Measurements from ENCODE around the gene MMP24.
"Not testable (repeated sequence)": the region's sequence is repeated elsewhere in the genome, so short reads cannot be mapped to it uniquely, and the experiment has no call there.

Gene MMP24

DNA sequence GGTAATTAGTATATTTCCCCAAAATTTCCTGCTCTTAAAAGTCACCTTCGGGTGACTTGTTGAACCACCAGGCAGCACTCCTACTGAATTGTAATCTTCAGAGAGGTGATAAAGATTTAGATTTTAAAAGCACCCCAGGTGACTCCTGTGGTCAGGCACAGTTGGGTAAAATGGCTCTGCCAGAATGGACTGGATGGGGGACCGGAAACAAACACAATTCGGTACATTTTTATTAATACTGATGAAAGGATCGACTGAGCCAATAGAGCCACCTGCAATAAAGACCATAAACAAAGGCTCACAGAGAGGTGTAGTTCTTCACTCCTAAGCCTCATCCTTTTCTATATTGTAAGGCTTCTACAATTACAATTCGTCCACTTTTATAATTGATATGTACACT, 85.3 kb downstream of the MMP24 start:
- DNase-seq (ENCODE audit: low spot score) = no peak

DNA sequence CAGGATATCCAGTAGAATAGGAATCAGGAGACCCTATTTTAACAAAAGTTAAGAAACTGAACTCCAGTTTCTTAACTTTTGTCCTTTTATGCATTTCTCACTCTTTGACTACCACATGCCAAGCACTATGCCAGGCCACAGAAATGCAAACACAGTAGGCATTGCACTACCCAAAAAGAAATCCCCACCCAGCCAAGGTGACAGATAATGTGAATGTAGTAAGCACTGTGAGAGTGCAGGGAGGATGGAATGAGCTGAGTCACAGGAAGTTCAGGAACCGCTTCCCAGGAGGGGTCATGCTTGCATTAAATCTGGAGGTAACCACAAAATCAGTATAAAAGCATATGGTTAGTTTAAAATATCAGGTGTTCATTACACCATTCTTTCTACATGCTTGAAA, 85.8 kb downstream of the MMP24 start:
- peak; percentile 57 for DNase-seq (ENCODE audit: low spot score)

DNA sequence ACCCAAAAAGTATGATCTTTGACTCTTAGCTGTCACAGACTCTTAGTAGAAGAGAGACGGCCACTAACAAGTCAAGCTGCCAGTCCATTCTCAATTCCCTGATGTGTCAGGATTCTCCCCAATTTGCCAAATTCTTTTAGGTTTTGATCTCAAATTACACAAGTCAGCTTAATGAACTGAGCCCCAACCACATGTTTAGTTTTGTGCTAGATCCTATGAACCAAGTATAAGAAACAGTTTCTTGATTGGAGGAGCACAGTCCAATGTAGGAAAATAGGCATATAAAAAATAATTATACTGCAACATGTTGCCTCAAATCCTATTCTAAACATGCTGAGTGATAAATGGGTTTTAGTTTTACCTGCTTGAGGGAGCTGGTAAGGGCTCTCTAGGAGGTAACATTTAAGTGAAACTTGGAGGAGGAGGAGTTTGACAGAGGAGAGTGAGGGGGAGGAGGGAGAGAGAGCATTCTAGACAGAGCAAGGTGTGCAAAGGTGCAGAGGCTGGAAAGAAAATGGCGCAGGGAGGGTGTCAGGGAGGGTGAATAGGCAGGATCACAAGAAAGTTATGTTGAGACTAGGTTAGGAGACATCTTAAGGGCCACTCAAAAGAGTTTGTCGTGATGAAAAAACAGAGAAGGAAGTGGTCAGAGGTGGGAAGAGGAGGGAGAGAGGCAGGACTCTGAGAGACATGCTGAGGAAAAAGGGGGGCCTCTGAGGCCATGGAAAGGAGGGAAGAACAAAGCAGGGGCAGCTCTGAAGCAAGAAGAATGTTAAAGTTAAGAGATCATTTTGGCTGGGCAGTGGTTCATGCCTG, 88.5 kb downstream of the MMP24 start:
- DNase-seq (ENCODE audit: low spot score) = no peak

DNA sequence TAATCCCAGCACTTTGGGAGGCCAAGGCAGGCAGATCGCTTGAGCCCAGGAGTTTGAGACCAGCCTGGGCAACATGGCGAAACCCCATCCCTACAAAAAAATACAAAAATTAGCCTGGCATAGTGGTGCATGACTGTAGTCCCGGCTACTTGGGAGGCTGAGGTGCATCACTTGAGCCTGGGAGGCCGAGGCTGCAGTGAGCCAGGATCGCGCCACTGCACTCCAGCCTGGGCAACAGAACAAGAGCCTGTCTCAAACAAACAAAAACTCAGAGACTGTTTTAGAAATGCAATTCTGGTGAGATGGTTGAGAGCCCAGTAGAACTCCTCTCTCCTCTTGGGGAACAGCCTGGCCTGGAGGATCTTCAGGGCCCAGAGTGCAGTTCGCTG, 89.1 kb downstream of the MMP24 start:
- not testable (repeated sequence) for DNase-seq (ENCODE audit: low spot score)

DNA sequence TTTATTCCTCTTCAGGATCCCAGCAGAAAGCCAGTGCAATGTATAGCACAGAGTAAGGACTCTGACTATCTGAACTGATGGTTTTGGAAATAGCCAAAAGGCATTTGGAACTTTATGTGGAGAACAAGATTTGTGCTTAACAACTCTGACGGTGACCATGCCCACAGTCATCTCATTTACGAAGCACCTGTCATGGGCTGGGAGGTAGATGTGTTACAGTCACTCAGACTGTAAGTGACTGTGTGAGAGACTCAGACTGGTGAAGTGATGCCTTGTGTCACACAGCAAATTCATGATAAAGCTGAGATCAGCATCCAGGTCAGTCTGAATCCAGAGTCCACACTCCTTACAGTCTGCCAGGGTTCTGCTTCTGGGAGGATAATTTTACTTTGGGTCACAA, 89.6 kb downstream of the MMP24 start:
- DNase-seq (ENCODE audit: low spot score) = no peak

DNA sequence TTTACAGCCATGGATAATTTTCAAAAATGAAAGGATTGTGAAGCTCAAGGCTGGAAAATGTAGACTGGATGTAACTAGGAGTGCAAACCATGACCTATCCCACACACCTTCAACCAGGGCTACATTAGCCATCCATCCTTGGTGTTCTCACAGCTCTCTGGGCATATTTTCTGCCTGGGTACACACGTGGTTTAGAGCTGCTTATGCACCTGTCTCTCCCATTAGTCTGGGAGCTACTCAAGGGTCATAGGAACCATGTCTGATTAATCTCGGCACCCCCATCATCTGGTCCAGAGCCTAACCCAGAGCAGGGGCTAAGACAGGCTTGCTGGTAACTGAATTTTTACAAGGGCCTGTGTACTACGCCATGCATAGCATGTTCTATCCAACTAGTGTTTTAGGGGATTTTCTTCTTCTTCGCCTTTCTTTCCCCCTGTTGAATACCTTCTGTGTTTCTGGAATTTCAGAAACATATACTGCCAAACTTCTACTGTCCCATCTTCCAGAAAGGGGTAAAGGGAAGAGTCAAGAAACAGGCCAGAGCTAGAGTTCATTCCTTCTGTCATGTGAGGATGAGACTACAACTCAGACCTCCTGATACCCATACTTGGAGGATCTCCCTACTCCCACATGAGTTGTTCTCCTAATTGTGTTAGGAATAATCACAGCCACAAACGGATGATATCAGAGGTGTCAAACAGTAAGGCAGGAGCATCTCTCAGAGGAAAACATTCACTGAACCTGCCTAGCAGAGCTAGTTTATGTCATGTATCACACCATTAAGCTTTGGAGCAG, 91.1 kb downstream of the MMP24 start:
- no peak for DNase-seq (ENCODE audit: low spot score)

DNA sequence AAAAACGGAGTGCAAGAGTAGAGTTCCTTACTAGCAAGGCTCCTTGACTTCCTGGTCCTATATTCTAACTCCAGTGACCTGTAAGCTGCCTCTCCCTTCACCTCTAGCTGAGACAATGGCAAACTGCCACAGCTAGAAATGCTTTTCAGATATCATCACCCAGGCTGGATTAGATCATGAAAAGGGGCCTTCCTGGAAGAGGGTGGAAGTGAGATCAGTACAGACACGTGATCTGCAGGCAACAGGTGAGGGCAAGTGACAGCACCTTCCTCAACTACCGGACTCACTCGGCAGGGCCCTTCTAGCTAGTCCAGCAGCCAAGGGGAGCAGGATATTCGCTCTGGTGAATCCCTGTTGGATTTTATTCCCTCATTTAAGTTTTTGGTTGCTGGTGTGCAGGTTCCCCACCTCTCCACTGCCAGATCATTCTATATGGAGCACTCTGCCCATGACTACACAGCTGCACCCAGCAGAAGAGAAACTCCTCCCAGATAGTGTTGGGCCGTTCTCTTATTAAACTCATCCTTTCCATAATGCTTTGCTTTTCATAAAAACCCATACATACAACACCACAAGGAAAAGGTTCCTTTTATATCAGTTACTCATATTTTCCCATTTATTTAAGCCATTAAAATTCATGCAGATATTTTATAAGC, 92.1 kb downstream of the MMP24 start:
- no peak for DNase-seq (ENCODE audit: low spot score)

DNA sequence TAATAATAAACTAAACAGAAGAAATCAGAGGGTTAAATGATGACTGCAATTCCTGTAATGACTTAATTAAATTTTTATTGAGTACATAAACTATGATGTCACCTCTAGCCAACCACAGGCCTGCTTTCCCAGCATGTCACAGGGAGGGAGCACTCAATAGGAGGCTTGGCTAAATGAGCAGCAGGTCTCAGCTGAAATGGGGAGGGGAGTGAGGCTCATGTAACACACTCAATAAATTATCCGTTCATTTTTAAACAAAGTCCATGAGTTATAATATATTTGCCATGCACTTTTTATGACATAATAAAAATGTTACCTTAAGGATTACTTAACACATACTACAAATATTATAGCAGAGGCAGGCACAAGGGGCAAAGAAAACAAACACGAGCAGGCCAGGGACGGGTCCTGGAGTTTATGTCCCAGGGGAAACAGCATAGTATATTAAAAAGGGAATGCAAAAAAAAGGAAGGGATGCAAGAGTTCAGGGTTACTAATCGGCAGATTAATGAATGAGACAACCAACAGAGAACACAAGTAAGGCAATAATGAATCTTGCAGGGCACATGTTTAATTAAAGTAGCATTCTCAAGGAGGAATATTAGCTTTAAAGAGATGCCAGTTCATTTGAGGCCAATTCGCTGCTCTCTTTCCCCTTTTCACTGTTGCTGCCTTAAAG, 92.8 kb downstream of the MMP24 start:
- no peak for DNase-seq (ENCODE audit: low spot score)

DNA sequence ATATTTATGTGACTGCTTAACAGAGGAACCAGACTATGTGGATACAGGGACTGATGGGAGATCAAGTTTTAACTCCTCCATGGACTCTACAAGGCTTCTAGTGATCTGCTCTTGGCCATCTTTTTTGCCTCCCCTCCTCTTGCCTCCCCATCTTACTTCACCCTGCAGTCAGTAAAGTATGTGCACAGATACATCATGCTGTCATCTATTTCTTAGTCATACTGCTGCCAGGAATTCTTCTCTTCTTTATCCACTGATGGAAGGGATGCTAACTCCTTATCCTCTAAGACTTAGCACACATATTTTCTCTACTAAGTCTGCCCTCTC, 93.3 kb downstream of the MMP24 start:
- DNase-seq (ENCODE audit: low spot score) = peak; percentile 55

DNA sequence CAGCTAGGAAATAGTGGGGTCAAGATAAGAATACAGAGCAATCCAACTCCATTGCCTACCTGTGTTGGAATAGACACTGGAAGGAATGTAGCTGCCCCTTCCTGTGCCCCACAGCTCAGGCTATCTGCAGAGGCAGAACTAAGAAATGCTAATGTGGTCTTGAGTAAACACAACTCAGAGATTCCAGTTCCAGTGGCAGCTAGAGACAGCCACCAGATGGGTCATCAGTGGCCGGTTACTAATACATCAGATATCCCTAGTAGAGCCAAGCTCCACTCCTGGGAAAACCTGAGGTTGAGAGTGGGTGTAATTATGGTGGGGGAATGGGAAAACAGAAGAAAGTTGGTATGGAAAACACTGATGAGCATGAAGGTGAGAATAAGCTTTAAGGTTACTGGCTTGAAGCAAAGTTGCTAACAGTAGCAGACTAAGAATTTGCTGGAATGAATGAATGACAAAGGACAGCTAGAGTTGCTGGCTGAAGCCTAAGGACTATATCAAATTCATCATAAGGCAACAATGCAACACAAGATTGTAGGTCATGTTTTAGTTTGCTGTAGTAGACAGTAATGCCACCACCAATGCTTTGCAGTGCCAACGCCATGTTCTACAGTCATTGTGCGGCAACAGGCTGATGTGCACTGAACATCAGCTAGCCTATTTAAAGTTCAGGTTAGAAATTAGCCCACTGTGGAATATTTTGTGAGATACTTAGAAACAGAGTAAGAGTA, 94.1 kb downstream of the MMP24 start:
- peak; percentile 82 for DNase-seq (ENCODE audit: low spot score)

DNA sequence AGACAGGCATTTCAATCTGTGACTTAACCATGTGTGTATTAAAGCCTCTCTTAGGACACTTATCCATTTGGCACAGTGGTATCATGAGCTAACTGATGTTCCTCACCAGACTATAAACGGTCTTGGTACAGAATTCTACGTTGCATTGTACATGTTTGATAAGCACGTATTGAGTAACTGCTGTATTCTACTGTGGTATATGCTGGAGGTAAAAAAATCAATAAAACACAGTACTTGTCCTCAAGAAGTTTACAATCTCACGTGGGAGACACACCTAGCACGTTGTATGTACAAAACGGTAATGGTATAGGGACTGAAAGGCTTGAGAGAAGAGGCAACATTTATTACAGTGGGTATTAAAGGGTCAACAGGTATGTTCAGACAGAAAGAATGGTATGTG, 98.9 kb downstream of the MMP24 start:
- no peak for DNase-seq (ENCODE audit: low spot score)

DNA sequence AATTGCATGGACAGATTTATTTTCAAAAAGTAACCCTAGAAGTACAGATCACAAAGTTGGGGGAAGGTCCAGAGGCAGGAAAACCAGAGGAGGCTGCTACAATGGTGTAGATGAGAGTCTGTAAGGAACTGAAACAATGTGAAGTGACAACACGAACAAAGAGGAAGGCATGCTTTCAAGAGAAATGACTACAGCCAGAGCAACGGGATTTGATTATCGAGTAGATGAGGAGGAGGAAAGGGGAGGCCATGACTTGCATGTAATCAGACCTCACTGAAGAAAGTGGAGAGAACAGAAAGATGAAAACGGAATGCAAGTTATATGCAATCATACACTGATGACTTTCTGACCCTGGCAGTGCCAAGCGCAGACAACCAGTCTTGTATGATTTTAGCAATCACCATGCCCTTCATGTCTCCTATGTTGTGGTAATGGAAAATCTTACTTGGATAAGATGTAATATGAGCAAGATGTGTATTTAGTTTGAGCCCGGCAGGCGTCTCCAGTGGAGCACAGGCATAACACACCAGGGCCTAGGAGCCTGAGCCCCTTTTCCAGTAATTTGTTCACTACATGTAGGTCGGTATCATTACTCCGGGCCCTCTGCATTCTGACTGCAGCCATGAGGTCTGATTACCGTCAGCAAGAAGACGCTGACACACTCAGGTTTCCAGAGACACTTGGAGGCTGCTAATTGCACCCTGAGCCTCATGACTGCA, 99.7 kb downstream of the MMP24 start:
- DNase-seq (ENCODE audit: low spot score) = no peak
